Calu3 (cell line): ENCODE data around the gene HACD2. TPM values are rescaled to one million over a fixed set of nuclear protein-coding genes. Genes with fewer than 3 reads are reported as not detected.

Source experiments
- BruUV-seq: library from RNA; stranded (reverse); fragments of 400-500 nt; replicated peaks from 2 replicates; lab custom pipeline; 2021; lab: Mats Ljungman, UMichigan
- CTCF ChIA-PET: fragments of 300-600 bp; sonication (Branson Sonifier 250); formaldehyde crosslinking; loops from one replicate; lab custom pipeline; 2022; ENCODE audit warnings: antibody characterized with exemption; lab: Charles Lee
- DNase-seq: peaks from one replicate; pipeline ENCODE4 v3.0.0; 2022
- H3K27ac Mint-ChIP-seq: one replicate; pipeline ENCODE4 v1.8.0; 2022; ENCODE audit warnings: mixed read lengths; ENCODE audit not compliant: unreplicated experiment
- H3K27me3 Mint-ChIP-seq: one replicate; pipeline ENCODE4 v1.8.0; 2022; ENCODE audit warnings: mixed read lengths; ENCODE audit not compliant: unreplicated experiment
- H3K36me3 Mint-ChIP-seq: one replicate; pipeline ENCODE4 v1.8.0; 2022; ENCODE audit warnings: mild to moderate bottlenecking, moderate library complexity, mixed read lengths; ENCODE audit not compliant: insufficient read depth, unreplicated experiment
- H3K4me1 Mint-ChIP-seq: one replicate; pipeline ENCODE4 v1.8.0; 2022; ENCODE audit warnings: mild to moderate bottlenecking, low read depth, mixed read lengths; ENCODE audit not compliant: unreplicated experiment
- H3K4me3 Mint-ChIP-seq: one replicate; pipeline ENCODE4 v1.8.0; 2022; ENCODE audit warnings: mild to moderate bottlenecking, low read depth, moderate library complexity, mixed read lengths; ENCODE audit not compliant: unreplicated experiment
- H3K9me3 Mint-ChIP-seq: one replicate; pipeline ENCODE4 v1.8.0; 2022; ENCODE audit warnings: low read depth, mixed read lengths; ENCODE audit not compliant: unreplicated experiment
- intact Hi-C: fragments of 100-400 bp; cut with micrococcal nuclease; formaldehyde crosslinking; loops from one replicate; pipeline ENCODE4 v1.10.0; 2022; ENCODE audit not compliant: unreplicated experiment
- total RNA-seq: library from RNA; stranded (reverse); gene quantifications from 2 replicates; pipeline ENCODE4 v1.2.3, GENCODE V29; 2022
- TF ChIP-seq, protein P1 (sequence below): fragments of 200-600 bp; IDR thresholded peaks from one replicate; pipeline ENCODE4 v1.8.0; 2022; ENCODE audit warnings: antibody characterized with exemption; ENCODE audit not compliant: unreplicated experiment

Gene HACD2
- total RNA-seq, 1 experiment from 2014 or later, result 69.0 TPM

DNA sequence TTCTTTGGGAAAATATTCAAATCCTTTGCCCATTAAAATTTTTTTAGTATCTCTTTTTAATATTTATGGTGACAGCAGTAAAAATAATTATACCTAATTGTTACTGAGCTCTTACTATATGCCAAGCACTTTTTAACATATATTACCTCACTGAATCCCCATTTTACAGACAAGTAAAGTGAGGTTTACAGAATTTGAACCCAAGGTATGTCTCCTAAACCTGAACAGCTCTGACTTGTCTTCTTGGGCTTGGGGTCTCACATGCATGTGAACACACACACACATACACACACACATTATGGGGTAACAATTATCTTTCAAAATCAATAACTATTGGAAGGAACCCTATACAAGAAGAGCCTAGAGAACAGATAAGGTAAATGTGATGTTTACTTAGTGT lies 73.8 kb downstream of the HACD2 start:
- CTCF ChIA-PET, result no interaction called here
- Mint-ChIP-seq H3K27me3 (no peaks in the 10 kb centered on the region), H3K4me3 (no peak overlapping the region), H3K27ac (no peak overlapping the region), H3K4me1 (no peaks in the 10 kb centered on the region), H3K36me3 (peaks cover 6% of the 10 kb centered on the region), H3K9me3 (no peaks in the 10 kb centered on the region)
- TF ChIP-seq, protein P1, sequence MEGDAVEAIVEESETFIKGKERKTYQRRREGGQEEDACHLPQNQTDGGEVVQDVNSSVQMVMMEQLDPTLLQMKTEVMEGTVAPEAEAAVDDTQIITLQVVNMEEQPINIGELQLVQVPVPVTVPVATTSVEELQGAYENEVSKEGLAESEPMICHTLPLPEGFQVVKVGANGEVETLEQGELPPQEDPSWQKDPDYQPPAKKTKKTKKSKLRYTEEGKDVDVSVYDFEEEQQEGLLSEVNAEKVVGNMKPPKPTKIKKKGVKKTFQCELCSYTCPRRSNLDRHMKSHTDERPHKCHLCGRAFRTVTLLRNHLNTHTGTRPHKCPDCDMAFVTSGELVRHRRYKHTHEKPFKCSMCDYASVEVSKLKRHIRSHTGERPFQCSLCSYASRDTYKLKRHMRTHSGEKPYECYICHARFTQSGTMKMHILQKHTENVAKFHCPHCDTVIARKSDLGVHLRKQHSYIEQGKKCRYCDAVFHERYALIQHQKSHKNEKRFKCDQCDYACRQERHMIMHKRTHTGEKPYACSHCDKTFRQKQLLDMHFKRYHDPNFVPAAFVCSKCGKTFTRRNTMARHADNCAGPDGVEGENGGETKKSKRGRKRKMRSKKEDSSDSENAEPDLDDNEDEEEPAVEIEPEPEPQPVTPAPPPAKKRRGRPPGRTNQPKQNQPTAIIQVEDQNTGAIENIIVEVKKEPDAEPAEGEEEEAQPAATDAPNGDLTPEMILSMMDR, result no peak
- BruUV-seq, result no TSS peak
- intact Hi-C loops, result no loop called here
- DNase-seq, result no peak

DNA sequence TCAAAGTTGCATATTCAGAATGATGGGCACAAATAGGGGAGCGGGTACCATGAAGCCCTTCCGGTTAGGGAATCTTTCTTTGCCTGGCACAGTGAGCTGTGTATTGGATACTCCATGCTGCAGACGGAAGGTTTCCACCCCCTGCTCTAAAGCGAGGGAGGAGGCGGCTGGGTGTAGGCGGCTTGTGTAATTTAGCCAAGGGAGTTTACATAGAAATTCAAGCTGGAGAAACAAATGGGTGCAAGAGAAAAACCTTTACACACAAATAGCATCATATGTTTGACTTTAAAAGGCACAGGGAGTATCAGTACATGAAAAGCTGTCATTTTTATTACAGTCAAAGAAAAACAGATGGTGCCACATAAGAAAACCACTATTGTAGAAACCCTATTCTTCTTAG lies 76.7 kb downstream of the HACD2 start:
- intact Hi-C loops, result loop anchor here (10.0 kb wide), 1 partner anchor 47 kb away; no protein-coding TSS in a partner anchor
- no peaks in the 10 kb centered on the region for H3K36me3 Mint-ChIP-seq
- no peak overlapping the region for H3K27ac Mint-ChIP-seq
- no TSS peak for BruUV-seq
- TF ChIP-seq, protein P1, result no peak
- H3K4me3 Mint-ChIP-seq, result no peak overlapping the region
- H3K27me3 Mint-ChIP-seq, result no peaks in the 10 kb centered on the region
- no peak for DNase-seq
- CTCF ChIA-PET, result no interaction called here
- no peaks in the 10 kb centered on the region for H3K4me1 Mint-ChIP-seq
- H3K9me3 Mint-ChIP-seq, result no peaks in the 10 kb centered on the region

GRCh38 chr3:123505820-123506219 lies 79.0 kb downstream of the HACD2 start:
- no peak for DNase-seq
- no peak overlapping the region for H3K4me3 Mint-ChIP-seq
- TF ChIP-seq, protein P1, result no peak
- H3K27ac Mint-ChIP-seq, result no peak overlapping the region
- peaks cover 5% of the 10 kb centered on the region for H3K36me3 Mint-ChIP-seq
- intact Hi-C loops, result loop anchor here (10.0 kb wide), 1 partner anchor 49 kb away; no protein-coding TSS in a partner anchor
- no peaks in the 10 kb centered on the region for H3K9me3 Mint-ChIP-seq
- no peaks in the 10 kb centered on the region for H3K4me1 Mint-ChIP-seq
- no TSS peak for BruUV-seq
- CTCF ChIA-PET, result no interaction called here
- H3K27me3 Mint-ChIP-seq, result no peaks in the 10 kb centered on the region

GRCh38 chr3:123503203-123503602 lies 81.7 kb downstream of the HACD2 start:
- Mint-ChIP-seq H3K27ac (no peak overlapping the region), H3K4me3 (no peak overlapping the region), H3K9me3 (no peaks in the 10 kb centered on the region), H3K4me1 (no peaks in the 10 kb centered on the region), H3K36me3 (peaks cover 5% of the 10 kb centered on the region), H3K27me3 (no peaks in the 10 kb centered on the region)
- DNase-seq, result no peak
- BruUV-seq, result no TSS peak
- intact Hi-C loops, result loop anchor here (10.0 kb wide), 1 partner anchor 52 kb away; no protein-coding TSS in a partner anchor
- TF ChIP-seq, protein P1, result no peak
- CTCF ChIA-PET, result interaction anchor here (0.7 kb wide), 1 partner anchor 502 kb away, joined by 8 read pairs; no protein-coding TSS in a partner anchor
